ENCODE results near the gene NUDT4.

The NUDT4 gene

DNA sequence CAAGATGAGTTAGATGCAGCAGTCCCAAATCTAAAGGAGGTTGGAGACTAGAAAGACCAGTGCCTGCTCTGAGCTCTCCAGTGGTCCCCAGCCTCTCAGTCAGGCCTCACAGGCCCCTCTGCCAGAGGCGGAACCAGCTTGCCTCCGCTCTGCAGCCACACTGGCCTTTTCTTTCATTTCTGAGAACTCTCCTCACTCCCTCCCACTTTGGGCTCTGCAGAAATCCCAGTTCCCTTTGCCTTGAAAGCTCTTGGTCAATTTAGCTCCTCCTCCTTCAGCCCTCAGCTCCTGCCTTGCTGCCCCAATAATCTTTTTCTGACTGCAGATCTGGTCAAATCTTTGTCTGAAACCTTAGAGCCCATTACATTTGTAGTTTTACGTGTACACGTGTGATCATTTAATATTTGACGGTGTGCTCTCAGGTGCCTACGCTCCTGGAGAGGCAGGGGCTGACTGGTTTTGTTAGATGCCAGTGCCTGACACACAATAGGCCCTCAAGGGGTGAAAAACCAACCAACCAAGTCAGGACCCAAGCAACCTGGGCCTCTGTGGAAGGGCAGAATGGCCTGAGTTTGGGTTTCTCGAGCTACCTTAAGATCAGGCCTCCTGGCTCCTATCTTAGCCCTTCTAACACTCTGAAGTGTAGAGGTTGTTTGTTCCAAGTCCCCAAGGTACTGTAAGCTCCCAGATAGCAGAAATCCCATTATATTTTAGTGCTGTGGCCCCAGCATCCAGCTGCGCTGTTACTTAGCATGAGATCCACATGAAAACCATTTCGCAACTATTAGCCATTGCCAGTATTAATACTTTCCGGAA lies 1.1 kb upstream of the NUDT4 start:
- TF ChIP-seq, protein P1, sequence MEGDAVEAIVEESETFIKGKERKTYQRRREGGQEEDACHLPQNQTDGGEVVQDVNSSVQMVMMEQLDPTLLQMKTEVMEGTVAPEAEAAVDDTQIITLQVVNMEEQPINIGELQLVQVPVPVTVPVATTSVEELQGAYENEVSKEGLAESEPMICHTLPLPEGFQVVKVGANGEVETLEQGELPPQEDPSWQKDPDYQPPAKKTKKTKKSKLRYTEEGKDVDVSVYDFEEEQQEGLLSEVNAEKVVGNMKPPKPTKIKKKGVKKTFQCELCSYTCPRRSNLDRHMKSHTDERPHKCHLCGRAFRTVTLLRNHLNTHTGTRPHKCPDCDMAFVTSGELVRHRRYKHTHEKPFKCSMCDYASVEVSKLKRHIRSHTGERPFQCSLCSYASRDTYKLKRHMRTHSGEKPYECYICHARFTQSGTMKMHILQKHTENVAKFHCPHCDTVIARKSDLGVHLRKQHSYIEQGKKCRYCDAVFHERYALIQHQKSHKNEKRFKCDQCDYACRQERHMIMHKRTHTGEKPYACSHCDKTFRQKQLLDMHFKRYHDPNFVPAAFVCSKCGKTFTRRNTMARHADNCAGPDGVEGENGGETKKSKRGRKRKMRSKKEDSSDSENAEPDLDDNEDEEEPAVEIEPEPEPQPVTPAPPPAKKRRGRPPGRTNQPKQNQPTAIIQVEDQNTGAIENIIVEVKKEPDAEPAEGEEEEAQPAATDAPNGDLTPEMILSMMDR (IDR thresholded peaks at IDR 0.05; ENCODE audit: borderline replicate concordance, insufficient read depth, low read depth, low read length) = no peak
- H3K4me3 ChIP-seq (ENCODE audit: low read depth, low read length) = no peak overlapping the region

DNA sequence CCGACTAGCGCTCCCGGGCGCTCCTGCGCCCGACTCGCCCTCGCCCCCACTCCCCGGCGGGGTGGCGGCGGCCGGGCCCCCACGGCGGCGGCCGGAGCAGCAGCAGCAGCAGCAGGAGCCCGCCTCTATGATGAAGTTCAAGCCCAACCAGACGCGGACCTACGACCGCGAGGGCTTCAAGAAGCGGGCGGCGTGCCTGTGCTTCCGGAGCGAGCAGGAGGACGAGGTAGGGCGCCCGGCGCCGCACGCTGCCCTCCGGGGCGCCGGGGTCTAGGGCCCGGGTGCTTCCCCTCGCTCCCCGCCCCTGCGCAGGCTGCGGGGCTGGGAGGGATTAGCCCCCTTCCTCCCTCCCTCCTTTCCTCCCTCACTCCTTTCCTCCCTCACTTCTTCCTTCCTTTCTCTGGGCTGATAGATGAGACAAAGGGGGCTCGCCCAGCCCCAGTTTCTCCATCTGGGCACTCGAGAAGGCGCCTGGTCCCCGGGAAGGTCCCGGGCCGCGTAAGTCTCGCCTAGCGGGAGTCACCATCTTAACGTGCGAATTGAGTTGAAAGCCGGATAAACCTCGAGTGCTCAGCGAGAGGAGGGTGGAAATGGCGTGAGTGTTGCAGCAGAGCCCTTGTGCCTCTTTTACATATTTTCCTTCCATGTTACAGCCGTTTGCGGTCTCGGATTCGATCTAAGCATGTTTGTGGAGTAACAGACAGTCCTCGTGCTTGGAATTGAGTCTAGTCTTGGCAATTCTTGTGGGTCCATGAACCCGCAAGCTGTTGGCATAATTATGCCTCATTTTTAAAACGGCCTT lies 672 bp downstream of the NUDT4 start:
- peak overlapping the region; percentile 96 for H3K4me3 ChIP-seq (ENCODE audit: low read depth, low read length)

DNA sequence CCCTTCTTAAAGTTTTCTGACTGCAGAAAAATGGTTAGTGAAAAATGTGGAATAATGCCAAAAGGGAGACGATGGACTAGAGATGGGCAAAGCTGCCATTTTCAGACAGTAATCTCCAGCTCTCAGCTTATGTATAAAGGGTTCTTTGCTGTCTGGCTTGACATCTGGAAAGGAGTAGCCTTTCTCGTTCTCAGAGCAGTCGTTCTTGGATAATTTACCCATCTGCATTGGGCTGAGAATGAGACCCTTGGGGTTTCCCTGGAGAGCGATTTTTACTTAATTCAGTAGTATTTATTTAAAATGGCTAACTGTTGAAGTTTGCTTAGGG lies 1.2 kb downstream of the NUDT4 start:
- H3K4me3 ChIP-seq (ENCODE audit: low read depth, low read length) = peak overlapping the region; percentile 96
- TF ChIP-seq, protein P1 (IDR thresholded peaks at IDR 0.05; ENCODE audit: borderline replicate concordance, insufficient read depth, low read depth, low read length) = no peak

DNA sequence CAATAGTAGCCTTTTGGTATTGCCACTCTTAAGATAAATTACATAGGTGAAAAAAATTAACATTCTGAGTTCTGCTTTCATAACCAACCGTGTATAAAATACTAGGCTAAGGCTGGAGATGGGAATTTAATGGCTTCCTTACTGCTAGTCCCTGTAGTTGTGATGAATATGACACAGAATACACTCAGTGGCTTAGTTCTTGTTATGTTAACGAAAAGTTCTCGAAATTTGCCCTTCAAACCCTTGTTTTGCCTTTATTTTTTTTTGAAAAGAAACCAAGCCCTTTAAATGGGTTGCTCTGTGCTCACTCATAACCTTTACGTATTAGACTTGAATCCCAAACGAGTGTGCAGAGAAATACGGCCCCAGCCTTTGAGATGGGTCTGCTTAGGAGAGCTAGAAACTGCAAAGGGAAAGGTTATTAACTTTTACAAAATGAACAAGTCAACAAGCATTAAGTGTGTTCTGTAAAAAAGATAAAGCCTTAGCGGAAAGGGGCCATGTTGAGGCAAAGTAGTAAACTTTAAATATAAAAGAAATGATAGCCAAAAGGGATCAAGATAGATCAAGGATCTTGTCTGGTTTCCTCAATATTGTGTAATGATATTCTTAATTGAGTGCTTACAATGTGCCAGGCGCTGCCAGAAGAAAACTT lies 1.7 kb downstream of the NUDT4 start:
- TF ChIP-seq, protein P1 (IDR thresholded peaks at IDR 0.05; ENCODE audit: borderline replicate concordance, insufficient read depth, low read depth, low read length) = no peak
- peak overlapping the region; percentile 96 for H3K4me3 ChIP-seq (ENCODE audit: low read depth, low read length)

DNA sequence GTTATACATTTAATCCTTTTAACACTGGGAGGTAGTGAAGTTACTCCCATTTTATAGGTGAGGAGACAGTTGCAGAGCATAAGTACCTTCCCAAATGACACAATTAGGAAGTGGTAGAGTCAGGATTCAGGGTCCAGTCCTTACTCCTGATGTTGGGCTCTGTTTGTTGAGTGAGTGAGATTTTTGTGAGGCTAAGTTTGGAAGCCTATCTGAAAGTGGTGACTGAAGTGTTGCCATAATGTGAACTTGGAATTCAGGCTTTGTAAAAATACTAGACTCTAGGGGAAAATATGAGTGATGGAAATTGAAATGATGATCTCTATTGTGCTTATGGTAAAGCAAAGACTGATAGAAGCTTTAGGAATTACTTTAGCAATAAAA lies 2.2 kb downstream of the NUDT4 start:
- peak overlapping the region; percentile 96 for H3K4me3 ChIP-seq (ENCODE audit: low read depth, low read length)
- TF ChIP-seq, protein P1 (IDR thresholded peaks at IDR 0.05; ENCODE audit: borderline replicate concordance, insufficient read depth, low read depth, low read length) = no peak

DNA sequence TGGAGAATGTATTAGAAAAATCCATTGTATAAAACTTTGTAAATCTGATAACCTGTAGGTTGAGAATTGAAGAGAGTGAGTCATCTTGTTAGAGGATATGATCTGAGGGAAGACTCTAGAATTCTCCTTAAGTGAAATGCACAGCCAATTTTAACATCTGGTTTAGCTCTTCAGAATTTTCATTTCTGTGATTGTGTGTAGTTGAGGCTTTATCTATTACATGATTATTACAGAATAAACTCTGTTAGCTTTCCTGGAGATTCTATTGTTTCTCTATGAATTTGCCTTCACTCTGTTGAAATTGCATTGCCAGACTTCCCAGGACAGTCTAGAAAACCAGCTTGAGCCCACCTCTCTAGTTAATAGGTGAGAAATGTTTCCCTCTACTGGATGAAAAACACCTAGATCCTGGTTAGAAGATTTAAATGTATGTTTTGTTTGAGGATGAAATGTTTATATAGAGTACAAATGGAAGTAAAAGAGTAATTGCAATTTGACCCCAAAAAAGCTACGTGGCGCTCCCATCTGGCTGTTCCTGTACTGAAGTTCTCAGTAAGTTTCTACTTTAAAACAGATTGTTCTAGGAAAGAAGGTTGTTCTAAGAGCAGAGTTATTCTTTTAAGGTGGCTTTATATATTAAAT lies 2.9 kb downstream of the NUDT4 start:
- TF ChIP-seq, protein P1 (IDR thresholded peaks at IDR 0.05; ENCODE audit: borderline replicate concordance, insufficient read depth, low read depth, low read length) = no peak
- H3K4me3 ChIP-seq (ENCODE audit: low read depth, low read length) = peak overlapping the region; percentile 96

Data from GM12875 (cell line).